Left ventricle myocardium superior (tissue), 1 donor: Measurements from ENCODE around the gene NXN. TPM values are rescaled to one million over a fixed set of nuclear protein-coding genes. Genes with fewer than 3 reads are reported as not detected.
"Not testable (repeated sequence)": the region's sequence is repeated elsewhere in the genome, so short reads cannot be mapped to it uniquely, and the experiment has no call there.

Experiments
- ATAC-seq: fragments of 200-7000 bp; cut with Tn5 transposase; one replicate; pipeline ENCODE4 v1.9.1; 2020; ENCODE audit warnings: mild to moderate bottlenecking, moderate library complexity
- DNase-seq: peaks from one replicate; pipeline ENCODE4 v3.0.0-alpha.2; 2020
- intact Hi-C: fragments of 100-400 bp; cut with micrococcal nuclease; formaldehyde crosslinking; loops from one replicate; pipeline ENCODE4 v1.11.0; 2022
- total RNA-seq: library from RNA; stranded (reverse); fragmentation: NEBNext Ultra II Directional; extraction: Animal tissue kit (Norgen Biotek cat#: 25700); gene quantifications from one replicate; pipeline ENCODE4 v1.2.1, GENCODE V29; 2021
- donor health status: DM: no; HTN: yes; CAD: no; lungs with severe emphysema.

The NXN gene
- total RNA-seq, 1 donor from 2014 or later, result 18.9 TPM

GRCh38 chr17:933312-934073, 46.1 kb downstream of the NXN start:
- ATAC-seq, result peak; percentile 51
- no peak for DNase-seq
- intact Hi-C loops, result no loop called here

- intact Hi-C loops, result no loop called here
- peak; percentile 6 for DNase-seq
Observed at GRCh38 chr17:930258-930657, 49.3 kb downstream of the NXN start.

GRCh38 chr17:929586-929985, 50.0 kb downstream of the NXN start:
- ATAC-seq, result peak; percentile 38
- peak; percentile 30 for DNase-seq
- intact Hi-C loops, result no loop called here

More at GRCh38 chr17:930258-930657, 49.3 kb downstream of the NXN start:
- no peak for ATAC-seq

GRCh38 chr17:927611-928461, 51.7 kb downstream of the NXN start:
- intact Hi-C loops, result no loop called here
- DNase-seq (no peak), ATAC-seq (no peak)

- no peak for ATAC-seq
Observed at GRCh38 chr17:925817-926216, 53.8 kb downstream of the NXN start.

GRCh38 chr17:924711-925475, 54.7 kb downstream of the NXN start:
- DNase-seq, result no peak
- no peak for ATAC-seq
- intact Hi-C loops, result no loop called here

More at GRCh38 chr17:925817-926216, 53.8 kb downstream of the NXN start:
- intact Hi-C loops, result no loop called here
- no peak for DNase-seq

- ATAC-seq, DNase-seq, intact Hi-C loops: not testable (repeated sequence)
Observed at GRCh38 chr17:924306-924705, 55.3 kb downstream of the NXN start.

GRCh38 chr17:923633-924032, 55.9 kb downstream of the NXN start:
- ATAC-seq, result no peak
- intact Hi-C loops, result no loop called here
- no peak for DNase-seq

- intact Hi-C loops, result no loop called here
- no peak for DNase-seq
- no peak for ATAC-seq
Observed at GRCh38 chr17:921161-921560, 58.4 kb downstream of the NXN start.

- ATAC-seq (no peak), DNase-seq (no peak)
- intact Hi-C loops, result no loop called here
Observed at GRCh38 chr17:920190-920589, 59.4 kb downstream of the NXN start.

GRCh38 chr17:917941-918740, 61.4 kb downstream of the NXN start:
- DNase-seq (peak; percentile 26), ATAC-seq (peak; percentile 22)
- intact Hi-C loops, result no loop called here

GRCh38 chr17:917391-917811, 62.2 kb downstream of the NXN start:
- DNase-seq, result peak; percentile 44

GRCh38 chr17:916315-916714, 63.3 kb downstream of the NXN start:
- ATAC-seq, result no peak
- intact Hi-C loops, result no loop called here
- no peak for DNase-seq

More at GRCh38 chr17:917391-917811, 62.2 kb downstream of the NXN start:
- peak; percentile 56 for ATAC-seq
- intact Hi-C loops, result no loop called here

- ATAC-seq (peak; percentile 57), DNase-seq (peak; percentile 54)
- intact Hi-C loops, result no loop called here
Observed at GRCh38 chr17:915538-916201, 63.9 kb downstream of the NXN start.

- DNase-seq (no peak), ATAC-seq (no peak)
- intact Hi-C loops, result no loop called here
Observed at GRCh38 chr17:914561-914960, 65.0 kb downstream of the NXN start.

- DNase-seq (no peak), ATAC-seq (no peak)
- intact Hi-C loops, result no loop called here
Observed at GRCh38 chr17:913207-913606, 66.4 kb downstream of the NXN start.

- DNase-seq (peak; percentile 35), ATAC-seq (no peak)
- intact Hi-C loops, result no loop called here
Observed at GRCh38 chr17:909642-910323, 69.8 kb downstream of the NXN start.

- DNase-seq (peak; percentile 30), ATAC-seq (no peak)
- intact Hi-C loops, result no loop called here
Observed at GRCh38 chr17:907725-908124, 71.9 kb downstream of the NXN start.
